ENCODE measurements around the gene DOCK1.

GRCh38 chr10:127346604-127347003, 441.4 kb downstream of the DOCK1 start:
- TF ChIP-seq, protein P1, sequence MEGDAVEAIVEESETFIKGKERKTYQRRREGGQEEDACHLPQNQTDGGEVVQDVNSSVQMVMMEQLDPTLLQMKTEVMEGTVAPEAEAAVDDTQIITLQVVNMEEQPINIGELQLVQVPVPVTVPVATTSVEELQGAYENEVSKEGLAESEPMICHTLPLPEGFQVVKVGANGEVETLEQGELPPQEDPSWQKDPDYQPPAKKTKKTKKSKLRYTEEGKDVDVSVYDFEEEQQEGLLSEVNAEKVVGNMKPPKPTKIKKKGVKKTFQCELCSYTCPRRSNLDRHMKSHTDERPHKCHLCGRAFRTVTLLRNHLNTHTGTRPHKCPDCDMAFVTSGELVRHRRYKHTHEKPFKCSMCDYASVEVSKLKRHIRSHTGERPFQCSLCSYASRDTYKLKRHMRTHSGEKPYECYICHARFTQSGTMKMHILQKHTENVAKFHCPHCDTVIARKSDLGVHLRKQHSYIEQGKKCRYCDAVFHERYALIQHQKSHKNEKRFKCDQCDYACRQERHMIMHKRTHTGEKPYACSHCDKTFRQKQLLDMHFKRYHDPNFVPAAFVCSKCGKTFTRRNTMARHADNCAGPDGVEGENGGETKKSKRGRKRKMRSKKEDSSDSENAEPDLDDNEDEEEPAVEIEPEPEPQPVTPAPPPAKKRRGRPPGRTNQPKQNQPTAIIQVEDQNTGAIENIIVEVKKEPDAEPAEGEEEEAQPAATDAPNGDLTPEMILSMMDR (conservative IDR thresholded peaks at IDR 0.05 in 1 of 2, IDR thresholded peaks at IDR 0.05 in 1 of 2; ENCODE audit: low read depth in 1 of 2, low read length in 2 of 2): no peak
- no peak for TF ChIP-seq EZH2 (IDR thresholded peaks at IDR 0.05; ENCODE audit: low read length, missing control alignments)

Measured in fibroblast of lung (primary cell).